ENCODE data around the gene GPR61.

- TF ChIP-seq CTCF (IDR thresholded peaks at IDR 0.05) (no peak), POLR2A (IDR thresholded peaks at IDR 0.05) (no peak)
These were observed 20.3 kb downstream of the GPR61 start for GRCh38 chr1:109559995-109560394.

Data from thyroid gland (tissue), 4 donors.